Large intestine (tissue), 3 donors: Measurements from ENCODE around the gene ALCAM. TPM values are rescaled to one million over a fixed set of nuclear protein-coding genes. Genes with fewer than 3 reads are reported as not detected.
"Not testable (repeated sequence)": the region's sequence is repeated elsewhere in the genome, so short reads cannot be mapped to it uniquely, and the experiment has no call there.

Experiments used
- DNase-seq, 2 donors: peaks; one replicate each; pipeline versions ENCODE4 v3.0.0 to v3.0.0-alpha.2; 2013
- H3K27ac ChIP-seq: one replicate; pipeline ENCODE4 v1.5.1; 2013; ENCODE audit warnings: low read length
- H3K27me3 ChIP-seq: 2 replicates; pipeline ENCODE4 v1.6.1; 2013; ENCODE audit warnings: low read length; ENCODE audit not compliant: control insufficient read depth, insufficient read depth
- H3K36me3 ChIP-seq: 2 replicates; pipeline ENCODE4 v1.6.1; 2013; ENCODE audit warnings: low read length; ENCODE audit not compliant: control insufficient read depth, insufficient read depth
- H3K4me1 ChIP-seq: one replicate; pipeline ENCODE4 v1.6.1; 2013; ENCODE audit warnings: low read length; ENCODE audit not compliant: control insufficient read depth, insufficient read depth
- H3K4me3 ChIP-seq: one replicate; pipeline ENCODE4 v1.5.1; 2013; ENCODE audit warnings: low read length
- H3K9me3 ChIP-seq: one replicate; pipeline ENCODE4 v1.6.1; 2013; ENCODE audit warnings: mild to moderate bottlenecking, low read depth, low read length, moderate library complexity; ENCODE audit not compliant: control insufficient read depth
- WGBS: methylation state at CpG from one replicate; pipeline ENCODE4 v1.1.5; 2013; ENCODE audit warnings: low lambda C conversion rate; ENCODE audit not compliant: insufficient coverage; 5-methylcytosine and 5-hydroxymethylcytosine counted together
- polyA plus RNA-seq: library from polyadenylated mRNA; unstranded; fragments of 120-200 nt; gene quantifications from one replicate; pipeline ENCODE4 v1.2.1, GENCODE V29; 2013

Gene ALCAM
- polyA plus RNA-seq, 1 donor = 41.5 TPM

GRCh38 chr3:105580296-105580965 lies 213.7 kb downstream of the ALCAM start:
- 100% methylated on average over 1 of the region's 7 CpGs for WGBS
- Histone ChIP-seq H3K4me3 (no peak overlapping the region), H3K36me3 (no peaks in the 10 kb centered on the region), H3K27me3 (no peaks in the 10 kb centered on the region), H3K27ac (no peak overlapping the region), H3K9me3 (no peaks in the 10 kb centered on the region), H3K4me1 (no peaks in the 10 kb centered on the region)
- DNase-seq = no peak

- Histone ChIP-seq H3K4me1 (no peaks in the 10 kb centered on the region), H3K36me3 (no peaks in the 10 kb centered on the region), H3K9me3 (no peaks in the 10 kb centered on the region), H3K27me3 (no peaks in the 10 kb centered on the region), H3K4me3 (no peak overlapping the region), H3K27ac (no peak overlapping the region)
- WGBS = 90% methylated on average over 6 of the region's 6 CpGs
- no peak for DNase-seq
These were observed 215.3 kb downstream of the ALCAM start for GRCh38 chr3:105582015-105582414.

DNA sequence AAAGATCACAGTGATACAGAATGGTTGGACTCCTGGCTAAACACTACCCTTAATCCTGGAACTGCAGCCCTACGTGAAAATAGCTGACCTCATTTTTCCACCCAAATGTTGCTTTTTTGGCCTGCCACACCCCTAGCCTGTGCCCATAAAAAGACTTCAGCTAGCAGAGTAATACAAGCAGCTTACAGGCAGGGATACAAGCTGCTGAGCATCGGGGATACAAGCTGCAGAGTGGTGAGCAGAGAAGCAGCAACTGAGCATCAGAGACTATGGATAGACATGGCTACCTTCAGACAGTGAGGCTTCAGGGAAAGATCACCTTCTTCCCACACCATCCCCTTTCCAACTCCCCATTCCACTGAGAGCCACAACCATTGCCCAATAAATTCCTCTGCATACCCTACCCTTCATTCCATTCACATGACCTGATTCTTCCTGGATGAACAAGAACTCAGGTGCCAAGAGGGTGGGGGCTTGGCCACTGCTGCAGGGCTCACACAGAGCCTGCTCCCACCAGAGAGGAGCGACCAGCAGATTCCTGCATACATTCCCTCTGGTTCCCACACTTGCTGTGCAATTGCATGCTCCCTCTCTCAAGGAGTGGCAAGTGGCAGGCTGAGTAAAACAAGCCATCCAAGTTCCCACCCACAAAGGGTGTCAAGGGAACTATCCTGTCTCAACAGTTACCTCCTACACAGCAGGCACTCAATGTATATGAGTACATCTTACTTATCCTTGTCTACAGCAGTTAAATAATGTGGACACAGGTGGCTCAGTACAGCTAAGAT lies 217.5 kb downstream of the ALCAM start:
- no peak for DNase-seq
- no CpG with 5 or more reads among the region's 3 CpGs for WGBS
- Histone ChIP-seq H3K4me1 (no peaks in the 10 kb centered on the region), H3K27ac (no peak overlapping the region), H3K4me3 (no peak overlapping the region), H3K36me3 (no peaks in the 10 kb centered on the region), H3K27me3 (no peaks in the 10 kb centered on the region), H3K9me3 (no peaks in the 10 kb centered on the region)

- Histone ChIP-seq H3K4me1 (no peaks in the 10 kb centered on the region), H3K9me3 (no peaks in the 10 kb centered on the region), H3K4me3 (no peak overlapping the region), H3K27me3 (no peaks in the 10 kb centered on the region), H3K27ac (no peak overlapping the region), H3K36me3 (no peaks in the 10 kb centered on the region)
- WGBS = no CpG with 5 or more reads among the region's 10 CpGs
- DNase-seq = no peak
These were observed 226.6 kb downstream of the ALCAM start for GRCh38 chr3:105593315-105593714.

DNA sequence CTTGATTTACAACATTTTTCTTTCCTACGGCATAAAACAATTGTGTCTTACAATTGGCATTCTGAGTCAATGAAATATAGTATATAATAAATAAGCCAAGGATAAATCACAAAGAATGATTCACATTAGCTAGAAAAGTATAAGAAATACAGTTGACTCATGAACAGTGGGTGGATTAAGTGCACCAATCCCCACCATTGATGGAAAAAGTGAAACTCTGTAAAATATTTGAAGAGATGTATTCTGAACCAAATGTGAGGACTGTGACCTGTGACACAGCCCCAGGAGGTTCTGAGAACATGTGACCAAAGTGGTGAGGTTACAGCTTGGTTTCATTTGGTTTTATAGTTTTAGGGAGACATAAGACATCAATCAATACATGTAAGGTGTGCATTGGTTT lies 227.5 kb downstream of the ALCAM start:
- Histone ChIP-seq H3K36me3 (no peaks in the 10 kb centered on the region), H3K4me1 (no peaks in the 10 kb centered on the region), H3K27ac (no peak overlapping the region), H3K9me3 (no peaks in the 10 kb centered on the region), H3K4me3 (no peak overlapping the region), H3K27me3 (no peaks in the 10 kb centered on the region)
- WGBS = no CpG with 5 or more reads among the region's 1 CpG
- DNase-seq = no peak

DNA sequence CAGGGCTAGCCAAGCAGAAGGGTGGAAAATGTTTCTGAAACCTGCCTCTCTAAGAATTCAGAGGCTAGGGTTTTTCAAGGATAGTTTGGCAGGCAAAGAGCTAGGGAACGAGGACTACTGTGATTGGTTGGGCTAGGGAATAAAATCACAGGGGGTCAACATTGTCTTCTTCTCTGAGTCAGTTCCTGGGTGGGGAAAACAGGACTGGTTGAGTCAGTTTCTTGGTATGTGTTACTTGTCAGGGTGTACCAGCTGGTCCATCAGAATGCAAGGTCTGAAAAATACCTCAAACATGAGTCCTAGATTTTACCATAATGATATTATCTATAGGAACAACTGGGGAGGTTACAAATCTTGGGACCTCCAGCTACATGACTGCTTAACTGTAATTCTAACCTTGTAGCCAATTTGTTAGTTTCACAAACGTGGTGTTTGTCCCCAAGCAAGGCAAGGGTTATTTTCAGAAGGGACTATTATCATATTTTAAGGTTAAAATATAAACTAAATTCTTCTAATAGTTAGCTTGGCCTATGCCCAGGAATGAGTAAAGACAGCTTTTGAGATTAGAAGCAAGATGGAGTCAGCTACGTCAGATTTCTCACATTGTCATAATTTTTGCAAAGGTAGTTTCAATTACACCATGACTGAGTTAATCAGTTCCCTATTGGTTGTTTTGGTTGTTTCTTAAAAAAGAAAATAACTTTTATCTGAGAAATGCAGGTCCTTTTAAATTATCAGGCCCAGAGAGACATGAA lies 231.5 kb downstream of the ALCAM start:
- H3K9me3 ChIP-seq = no peaks in the 10 kb centered on the region
- no peaks in the 10 kb centered on the region for H3K27me3 ChIP-seq
- no peak for DNase-seq
- no peaks in the 10 kb centered on the region for H3K36me3 ChIP-seq
- no peak overlapping the region for H3K4me3 ChIP-seq
- WGBS = no CpG with 5 or more reads among the region's 3 CpGs
- no peaks in the 10 kb centered on the region for H3K4me1 ChIP-seq
- no peak overlapping the region for H3K27ac ChIP-seq

- no peak for DNase-seq
- Histone ChIP-seq H3K4me3 (no peak overlapping the region), H3K4me1 (no peaks in the 10 kb centered on the region), H3K27me3 (no peaks in the 10 kb centered on the region), H3K9me3 (no peaks in the 10 kb centered on the region), H3K36me3 (no peaks in the 10 kb centered on the region), H3K27ac (no peak overlapping the region)
- WGBS = no CpG with 5 or more reads among the region's 2 CpGs
These were observed 232.6 kb downstream of the ALCAM start for GRCh38 chr3:105599350-105599749.

DNA sequence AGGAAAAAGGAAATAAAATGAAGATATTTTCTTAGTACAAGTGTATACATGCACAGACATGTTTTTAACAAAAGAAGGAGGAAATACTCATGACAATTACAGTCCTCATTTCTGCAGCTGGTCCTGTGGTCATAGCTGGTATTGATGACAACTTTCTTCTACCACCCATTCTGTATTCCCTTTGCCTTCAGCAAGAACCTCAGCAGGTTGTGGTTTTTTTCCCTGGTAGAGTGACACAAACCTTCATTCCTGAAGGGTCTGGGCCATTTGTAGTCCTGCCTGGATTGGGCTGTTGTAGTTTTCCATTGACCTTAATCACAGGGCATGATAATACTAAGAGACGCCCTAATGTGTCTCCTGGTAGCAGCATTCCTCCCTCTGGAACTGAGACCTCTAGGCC lies 235.0 kb downstream of the ALCAM start:
- H3K36me3 ChIP-seq, DNase-seq, H3K4me1 ChIP-seq, H3K27me3 ChIP-seq, H3K4me3 ChIP-seq, H3K9me3 ChIP-seq, H3K27ac ChIP-seq: not testable (repeated sequence)
- whole genome bisulfite sequencing = no CpG with 5 or more reads among the region's 1 CpG

DNA sequence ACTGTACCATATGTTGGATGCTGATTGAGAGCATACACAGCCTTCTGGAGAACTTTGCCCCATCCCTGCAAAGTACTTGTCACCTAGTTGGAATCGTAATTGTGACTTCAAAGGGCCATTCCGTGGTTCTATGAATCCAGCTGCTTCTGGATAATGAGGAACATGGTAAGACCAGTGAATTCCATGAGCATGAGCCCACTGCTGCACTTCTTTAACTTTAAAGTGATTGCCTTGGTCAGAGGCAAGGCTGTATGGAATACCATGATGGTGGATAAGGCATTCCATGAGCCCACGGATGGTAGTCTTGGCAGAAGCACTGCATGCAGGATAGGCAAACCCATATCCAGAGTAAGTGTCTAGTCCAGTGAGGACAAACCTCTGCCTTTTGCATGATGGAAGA lies 235.6 kb downstream of the ALCAM start:
- not testable (repeated sequence) for H3K9me3 ChIP-seq, H3K27ac ChIP-seq, H3K4me3 ChIP-seq, DNase-seq, H3K36me3 ChIP-seq, H3K4me1 ChIP-seq, H3K27me3 ChIP-seq
- WGBS = no CpG with 5 or more reads among the region's 3 CpGs

GRCh38 chr3:105603516-105603915 lies 236.8 kb downstream of the ALCAM start:
- H3K4me3 ChIP-seq, H3K27me3 ChIP-seq, H3K27ac ChIP-seq, DNase-seq, H3K9me3 ChIP-seq, H3K36me3 ChIP-seq, H3K4me1 ChIP-seq: not testable (repeated sequence)
- WGBS = no CpG with 5 or more reads among the region's 1 CpG
